ENCODE measurements around the gene ATP10A. TPM values are rescaled to one million over a fixed set of nuclear protein-coding genes. Genes with fewer than 3 reads are reported as not detected.

ATP10A gene
- total RNA-seq, 1 experiment from 2014 or later, result 3.9 TPM

GRCh38 chr15:25799906-25800700, 63.0 kb downstream of the ATP10A start:
- Histone ChIP-seq H3K23me2 (ENCODE audit: insufficient read length, low read depth, low read length, poor library complexity, severe bottlenecking) (no peaks in the 10 kb centered on the region), H3K14ac (ENCODE audit: insufficient read depth, low read length) (no peak overlapping the region; the same call in 1 of the 2 replicates), H4K8ac (replicated peaks; ENCODE audit: insufficient read length, low read depth, low read length) (no peak overlapping the region), H3T11ph (ENCODE audit: low read length) (no peak overlapping the region), H3K79me2 (ENCODE audit: insufficient read depth, low read length) (no peaks in the 10 kb centered on the region), H4K20me1 (ENCODE audit: control insufficient read depth, insufficient read depth, insufficient read length) (no peaks in the 10 kb centered on the region), H2BK20ac (ENCODE audit: low read depth, low read length, poor library complexity, severe bottlenecking) (no peak overlapping the region), H3K18ac (ENCODE audit: insufficient read length, low read depth, low read length) (no peak overlapping the region), H3K56ac (ENCODE audit: insufficient read length, low read depth, low read length) (no peak overlapping the region), H2BK12ac (ENCODE audit: insufficient read length, low read depth, low read length) (no peak overlapping the region), H2BK15ac (ENCODE audit: low read depth, low read length) (no peak overlapping the region), H3K4me1 (ENCODE audit: insufficient read depth, low read length) (no peaks in the 10 kb centered on the region; the same call in 1 of the 2 replicates), H2AK5ac (ENCODE audit: insufficient read length, low read length) (no peak overlapping the region), H2AFZ (ENCODE audit: low read length) (no peak overlapping the region), H3K9me3 (ENCODE audit: control insufficient read depth, low read depth, low read length) (no peaks in the 10 kb centered on the region), H3K4me2 (ENCODE audit: insufficient read depth, insufficient read length, low read length) (no peak overlapping the region), H2BK5ac (ENCODE audit: insufficient read length, low read length) (no peak overlapping the region), H3K9ac (ENCODE audit: extremely low read depth, insufficient read length, low read length) (no peak overlapping the region), H2BK120ac (ENCODE audit: low read depth, low read length, poor library complexity, severe bottlenecking) (no peak overlapping the region), H3K27ac (ENCODE audit: insufficient read length, low read depth, low read length) (no peak overlapping the region), H3K27me3 (ENCODE audit: insufficient read depth, low read length) (no peaks in the 10 kb centered on the region), H4K5ac (ENCODE audit: insufficient read length, low read depth, low read length) (no peak overlapping the region), H3K4ac (ENCODE audit: low read depth, low read length) (no peak overlapping the region), H3K79me1 (ENCODE audit: insufficient read depth, low read depth, low read length, poor library complexity, severe bottlenecking) (no peaks in the 10 kb centered on the region), H3K23ac (ENCODE audit: insufficient read length, low read depth, low read length) (no peak overlapping the region), H4K91ac (ENCODE audit: insufficient read length, low read depth, low read length) (no peak overlapping the region)
- no peaks in the 10 kb centered on the region; a peak in 1 of 5 replicates for H3K9me3 Mint-ChIP-seq
- peak overlapping the region in 2 of 3 experiments; percentile 16 to 95; a peak in 4 of 7 replicates for H3K27ac Mint-ChIP-seq
- H3K36me3 Mint-ChIP-seq (ENCODE audit: insufficient read depth in 1 of 3, low read depth in 3 of 3), result no peaks in the 10 kb centered on the region
- no peak for TF ChIP-seq CTCF (conservative IDR thresholded peaks at IDR 0.05)
- WGBS (ENCODE audit: extremely low coverage, insufficient read length, low lambda C conversion rate), result no CpG with 5 or more reads among the region's 19 CpGs
- DNase-seq, result peak; percentile 25
- peaks cover 16 to 46% of the 10 kb centered on the region in 2 experiments for H3K4me1 Mint-ChIP-seq
- H3K4me3 Mint-ChIP-seq, result no peak overlapping the region; a peak in 1 of 5 replicates
- H3K27me3 Mint-ChIP-seq (ENCODE audit: low read depth), result no peaks in the 10 kb centered on the region
